Central memory CD8-positive, alpha-beta T cell (primary cell): ENCODE results near the gene MYBPC1.
"Not testable (repeated sequence)": the region's sequence is repeated elsewhere in the genome, so short reads cannot be mapped to it uniquely, and the experiment has no call there.

ENCODE experiments used
- ATAC-seq: fragments of 150-1000 bp; cut with Tn5 transposase; replicated peaks from 2 replicates; pipeline ENCODE4 v1.10.0; 2022; ENCODE audit warnings: mild to moderate bottlenecking, moderate FRiP score, moderate number of reproducible peaks; ENCODE audit not compliant: poor library complexity, severe bottlenecking; ENCODE audit errors: extremely low read depth
- DNase-seq, 2 donors: peaks; one replicate each; pipeline ENCODE4 v3.0.0; 2021; ENCODE audit warnings: low spot score in 2 of 2
- H3K27ac Mint-ChIP-seq: one replicate; pipeline ENCODE4 v1.8.0; 2022; ENCODE audit warnings: low read depth, mild to moderate bottlenecking, moderate library complexity, mixed read lengths
- H3K27me3 Mint-ChIP-seq: one replicate; pipeline ENCODE4 v1.8.0; 2022; ENCODE audit warnings: mixed read lengths
- H3K36me3 Mint-ChIP-seq: one replicate; pipeline ENCODE4 v1.8.0; 2022; ENCODE audit warnings: mild to moderate bottlenecking, moderate library complexity, mixed read lengths; ENCODE audit not compliant: insufficient read depth
- H3K4me1 Mint-ChIP-seq: one replicate; pipeline ENCODE4 v1.8.0; 2022; ENCODE audit warnings: mixed read lengths
- H3K4me3 Mint-ChIP-seq: one replicate; pipeline ENCODE4 v1.8.0; 2022; ENCODE audit warnings: mild to moderate bottlenecking, moderate library complexity, mixed read lengths
- H3K9me3 Mint-ChIP-seq: one replicate; pipeline ENCODE4 v1.8.0; 2022; ENCODE audit warnings: mixed read lengths

Gene MYBPC1

GRCh38 chr12:101594700-101595099 is at the start of gene MYBPC1:
TSS of gene MYBPC1 (plus strand) at chr12:101594971. CDS start at chr12:101595071, 100 bp downstream.
- Mint-ChIP-seq H3K27me3 (no peaks in the 10 kb centered on the region), H3K4me1 (no peaks in the 10 kb centered on the region), H3K9me3 (no peaks in the 10 kb centered on the region), H3K27ac (no peak within 1 kb of the TSS), H3K36me3 (no peaks in the 10 kb centered on the region), H3K4me3 (no peak within 1 kb of the TSS)
- DNase-seq (no peak), ATAC-seq (no peak)

GRCh38 chr12:101551362-101552114 is 43.2 kb upstream of the MYBPC1 start:
- no peaks in the 10 kb centered on the region for H3K4me1 Mint-ChIP-seq
- no peak for ATAC-seq
- no peak for DNase-seq
- peaks cover 50% of the 10 kb centered on the region for H3K27me3 Mint-ChIP-seq
- no peaks in the 10 kb centered on the region for H3K9me3 Mint-ChIP-seq
- no peak overlapping the region for H3K27ac Mint-ChIP-seq
- no peak overlapping the region for H3K4me3 Mint-ChIP-seq
- H3K36me3 Mint-ChIP-seq: no peaks in the 10 kb centered on the region

GRCh38 chr12:101552277-101552676 is 42.5 kb upstream of the MYBPC1 start:
- Mint-ChIP-seq H3K4me3 (no peak overlapping the region), H3K9me3 (no peaks in the 10 kb centered on the region), H3K27ac (no peak overlapping the region), H3K36me3 (no peaks in the 10 kb centered on the region), H3K27me3 (peaks cover 50% of the 10 kb centered on the region), H3K4me1 (no peaks in the 10 kb centered on the region)
- no peak for DNase-seq
- no peak for ATAC-seq

GRCh38 chr12:101557094-101557493 is 37.7 kb upstream of the MYBPC1 start:
- no peaks in the 10 kb centered on the region for H3K36me3 Mint-ChIP-seq
- DNase-seq: no peak
- peaks cover 37% of the 10 kb centered on the region for H3K27me3 Mint-ChIP-seq
- no peaks in the 10 kb centered on the region for H3K9me3 Mint-ChIP-seq
- H3K27ac Mint-ChIP-seq: no peak overlapping the region
- no peak for ATAC-seq
- no peak overlapping the region for H3K4me3 Mint-ChIP-seq
- no peaks in the 10 kb centered on the region for H3K4me1 Mint-ChIP-seq

- H3K27me3 Mint-ChIP-seq: peaks cover 34% of the 10 kb centered on the region
- not testable (repeated sequence) for H3K9me3 Mint-ChIP-seq, H3K4me3 Mint-ChIP-seq, H3K27ac Mint-ChIP-seq, H3K4me1 Mint-ChIP-seq, H3K36me3 Mint-ChIP-seq, DNase-seq, ATAC-seq
Measured at GRCh38 chr12:101558726-101559125, 36.0 kb upstream of the MYBPC1 start.

GRCh38 chr12:101563212-101563611 is 31.6 kb upstream of the MYBPC1 start:
- Mint-ChIP-seq H3K4me3 (no peak overlapping the region), H3K27me3 (peaks cover 13% of the 10 kb centered on the region), H3K36me3 (no peaks in the 10 kb centered on the region), H3K27ac (no peak overlapping the region), H3K9me3 (no peaks in the 10 kb centered on the region), H3K4me1 (no peaks in the 10 kb centered on the region)
- ATAC-seq: no peak
- no peak for DNase-seq

GRCh38 chr12:101564912-101565311 is 29.9 kb upstream of the MYBPC1 start:
- no peak for DNase-seq
- H3K27me3 Mint-ChIP-seq: peaks cover 13% of the 10 kb centered on the region
- H3K27ac Mint-ChIP-seq: no peak overlapping the region
- no peaks in the 10 kb centered on the region for H3K9me3 Mint-ChIP-seq
- H3K36me3 Mint-ChIP-seq: no peaks in the 10 kb centered on the region
- ATAC-seq: no peak
- no peak overlapping the region for H3K4me3 Mint-ChIP-seq
- no peaks in the 10 kb centered on the region for H3K4me1 Mint-ChIP-seq

- H3K27me3 Mint-ChIP-seq: peaks cover 13% of the 10 kb centered on the region
- no peaks in the 10 kb centered on the region for H3K9me3 Mint-ChIP-seq
- H3K4me3 Mint-ChIP-seq: no peak overlapping the region
- H3K27ac Mint-ChIP-seq: no peak overlapping the region
- H3K36me3 Mint-ChIP-seq: no peaks in the 10 kb centered on the region
- DNase-seq (no peak), ATAC-seq (no peak)
- H3K4me1 Mint-ChIP-seq: no peaks in the 10 kb centered on the region
Measured at GRCh38 chr12:101566318-101566717, 28.5 kb upstream of the MYBPC1 start.

- H3K4me3 Mint-ChIP-seq: no peak overlapping the region
- no peak overlapping the region for H3K27ac Mint-ChIP-seq
- H3K9me3 Mint-ChIP-seq: no peaks in the 10 kb centered on the region
- DNase-seq (no peak), ATAC-seq (no peak)
- H3K27me3 Mint-ChIP-seq: peaks cover 27% of the 10 kb centered on the region
- no peaks in the 10 kb centered on the region for H3K4me1 Mint-ChIP-seq
- H3K36me3 Mint-ChIP-seq: no peaks in the 10 kb centered on the region
Measured at GRCh38 chr12:101567918-101568317, 26.9 kb upstream of the MYBPC1 start.

GRCh38 chr12:101570047-101570446 is 24.7 kb upstream of the MYBPC1 start:
- Mint-ChIP-seq H3K4me1 (no peaks in the 10 kb centered on the region), H3K27ac (no peak overlapping the region), H3K4me3 (no peak overlapping the region), H3K9me3 (no peaks in the 10 kb centered on the region), H3K36me3 (no peaks in the 10 kb centered on the region), H3K27me3 (peaks cover 14% of the 10 kb centered on the region)
- no peak for ATAC-seq
- no peak for DNase-seq

GRCh38 chr12:101571105-101571504 is 23.7 kb upstream of the MYBPC1 start:
- Mint-ChIP-seq H3K27me3 (peaks cover 14% of the 10 kb centered on the region), H3K9me3 (no peaks in the 10 kb centered on the region), H3K4me3 (no peak overlapping the region), H3K4me1 (no peaks in the 10 kb centered on the region), H3K36me3 (no peaks in the 10 kb centered on the region), H3K27ac (no peak overlapping the region)
- ATAC-seq (no peak), DNase-seq (no peak)

- Mint-ChIP-seq H3K36me3 (no peaks in the 10 kb centered on the region), H3K9me3 (no peaks in the 10 kb centered on the region), H3K4me3 (no peak overlapping the region)
Measured at GRCh38 chr12:101573743-101574142, 21.0 kb upstream of the MYBPC1 start.

GRCh38 chr12:101578417-101578816 is 16.4 kb upstream of the MYBPC1 start:
- Mint-ChIP-seq H3K27me3 (peaks cover 45% of the 10 kb centered on the region), H3K9me3 (no peaks in the 10 kb centered on the region), H3K36me3 (no peaks in the 10 kb centered on the region), H3K27ac (no peak overlapping the region), H3K4me1 (no peaks in the 10 kb centered on the region), H3K4me3 (no peak overlapping the region)
- ATAC-seq (no peak), DNase-seq (no peak)

More at GRCh38 chr12:101573743-101574142, 21.0 kb upstream of the MYBPC1 start:
- ATAC-seq (no peak), DNase-seq (no peak)
- H3K27me3 Mint-ChIP-seq: peaks cover 18% of the 10 kb centered on the region
- H3K4me1 Mint-ChIP-seq: no peaks in the 10 kb centered on the region
- no peak overlapping the region for H3K27ac Mint-ChIP-seq
